NCI-H2107 treated with DMSO at 0.1 percent for 48 hours (cell line): ENCODE measurements around the gene SEMA4B.
"Not testable (repeated sequence)": the region's sequence is repeated elsewhere in the genome, so short reads cannot be mapped to it uniquely, and the experiment has no call there.

Source experiments
- DNase-seq: peaks from one replicate; lab custom pipeline; 2025; ENCODE audit not compliant: unreplicated experiment; lab: John Stamatoyannopoulos, UW

Gene SEMA4B

GRCh38 chr15:90201130-90201943 lies at the start of gene SEMA4B:
Gene SEMA4B, plus strand, starts transcription at chr15:90201330. Its CDS starts 249 bp downstream, at chr15:90201579.
- no peak for DNase-seq

GRCh38 chr15:90151989-90152645 lies 49.0 kb upstream of the SEMA4B start:
- no peak for DNase-seq

GRCh38 chr15:90153658-90154057 lies 47.5 kb upstream of the SEMA4B start:
- DNase-seq = no peak

- DNase-seq = no peak
Measured at GRCh38 chr15:90154246-90154645, 46.9 kb upstream of the SEMA4B start.

GRCh38 chr15:90154861-90155626 lies 46.1 kb upstream of the SEMA4B start:
- DNase-seq = peak; percentile 7

GRCh38 chr15:90159213-90159612 lies 41.9 kb upstream of the SEMA4B start:
- DNase-seq = no peak

GRCh38 chr15:90160781-90161727 lies 40.1 kb upstream of the SEMA4B start:
- DNase-seq = peak; percentile 54

GRCh38 chr15:90161950-90162361 lies 39.2 kb upstream of the SEMA4B start:
- no peak for DNase-seq

GRCh38 chr15:90162956-90163355 lies 38.2 kb upstream of the SEMA4B start:
- DNase-seq = no peak

- not testable (repeated sequence) for DNase-seq
Measured at GRCh38 chr15:90164239-90164638, 36.9 kb upstream of the SEMA4B start.

- DNase-seq = no peak
Measured at GRCh38 chr15:90165157-90165556, 36.0 kb upstream of the SEMA4B start.

- DNase-seq = peak; percentile 65
Measured at GRCh38 chr15:90165659-90166489, 35.3 kb upstream of the SEMA4B start.

GRCh38 chr15:90167121-90167520 lies 34.0 kb upstream of the SEMA4B start:
- DNase-seq = no peak

- DNase-seq = no peak
Measured at GRCh38 chr15:90171623-90172022, 29.5 kb upstream of the SEMA4B start.

- no peak for DNase-seq
Measured at GRCh38 chr15:90173372-90173771, 27.8 kb upstream of the SEMA4B start.

- no peak for DNase-seq
Measured at GRCh38 chr15:90174140-90174875, 26.8 kb upstream of the SEMA4B start.

- DNase-seq = no peak
Measured at GRCh38 chr15:90177012-90177411, 24.1 kb upstream of the SEMA4B start.

GRCh38 chr15:90178468-90179435 lies 22.4 kb upstream of the SEMA4B start:
- no peak for DNase-seq
